NCI-H345 treated with DMSO at 0.1 percent for 48 hours (cell line): ENCODE measurements around the gene SH2B2.
"Not testable (repeated sequence)": the region's sequence is repeated elsewhere in the genome, so short reads cannot be mapped to it uniquely, and the experiment has no call there.

Source experiments
- DNase-seq: peaks from one replicate; lab custom pipeline; 2025; ENCODE audit not compliant: unreplicated experiment; lab: John Stamatoyannopoulos, UW

Gene SH2B2

DNA sequence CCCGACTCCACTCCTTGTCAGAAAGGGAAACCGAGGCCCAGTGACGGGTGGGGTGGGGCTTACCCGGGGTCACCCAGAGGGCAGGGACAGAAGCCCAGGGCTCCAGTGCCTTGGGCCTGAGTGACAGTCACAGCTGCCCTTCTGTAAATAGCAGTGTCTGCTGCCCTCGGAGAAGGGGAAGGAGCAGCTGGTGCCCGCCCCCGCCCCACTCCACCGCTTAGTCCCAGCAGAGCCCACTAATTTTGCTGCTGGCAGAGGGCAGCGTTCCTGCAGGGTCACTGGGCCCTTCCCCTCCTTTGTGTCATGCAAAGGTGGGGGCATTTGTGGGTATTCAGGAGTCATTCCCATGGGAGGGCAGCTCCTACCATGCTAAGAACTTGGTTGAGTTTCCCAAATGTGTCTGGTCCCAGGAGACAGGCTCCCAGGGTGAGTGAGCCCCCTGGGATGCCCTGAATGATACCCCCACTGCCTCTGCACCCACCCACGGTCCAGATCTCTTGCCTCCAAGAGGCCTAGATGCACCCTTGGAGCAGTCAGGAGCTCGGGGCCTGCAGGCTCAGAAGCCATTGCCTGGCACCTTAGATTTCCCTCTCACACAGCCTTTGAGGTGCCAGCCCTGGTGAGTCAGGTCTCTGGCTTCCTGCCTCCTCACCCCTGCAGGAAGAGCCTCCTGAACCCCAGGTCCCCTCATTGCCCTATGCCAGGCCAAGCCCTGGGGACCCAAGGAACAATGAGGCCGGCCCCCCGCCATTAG, 17.2 kb downstream of the SH2B2 start:
- DNase-seq = no peak

DNA sequence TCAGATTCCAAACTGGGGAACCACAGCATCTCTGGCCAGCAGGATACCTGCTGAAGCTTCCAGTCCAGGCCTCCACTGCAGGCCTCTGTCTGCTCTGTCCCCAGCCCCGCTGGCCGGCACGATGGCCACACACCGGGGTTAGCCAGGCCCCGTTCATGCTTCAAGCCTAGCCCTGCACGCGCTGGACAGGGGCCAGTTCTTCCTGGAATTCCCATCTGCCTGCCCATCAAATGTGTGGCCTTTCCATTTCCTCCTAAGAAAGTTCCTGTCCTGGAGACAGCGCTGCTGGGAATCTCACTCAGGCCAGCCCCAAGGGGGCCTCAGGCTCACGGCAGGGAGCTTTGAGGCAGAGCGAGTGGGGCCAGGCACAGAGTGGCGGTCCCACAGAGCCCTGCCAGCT, 18.0 kb downstream of the SH2B2 start:
- no peak for DNase-seq

DNA sequence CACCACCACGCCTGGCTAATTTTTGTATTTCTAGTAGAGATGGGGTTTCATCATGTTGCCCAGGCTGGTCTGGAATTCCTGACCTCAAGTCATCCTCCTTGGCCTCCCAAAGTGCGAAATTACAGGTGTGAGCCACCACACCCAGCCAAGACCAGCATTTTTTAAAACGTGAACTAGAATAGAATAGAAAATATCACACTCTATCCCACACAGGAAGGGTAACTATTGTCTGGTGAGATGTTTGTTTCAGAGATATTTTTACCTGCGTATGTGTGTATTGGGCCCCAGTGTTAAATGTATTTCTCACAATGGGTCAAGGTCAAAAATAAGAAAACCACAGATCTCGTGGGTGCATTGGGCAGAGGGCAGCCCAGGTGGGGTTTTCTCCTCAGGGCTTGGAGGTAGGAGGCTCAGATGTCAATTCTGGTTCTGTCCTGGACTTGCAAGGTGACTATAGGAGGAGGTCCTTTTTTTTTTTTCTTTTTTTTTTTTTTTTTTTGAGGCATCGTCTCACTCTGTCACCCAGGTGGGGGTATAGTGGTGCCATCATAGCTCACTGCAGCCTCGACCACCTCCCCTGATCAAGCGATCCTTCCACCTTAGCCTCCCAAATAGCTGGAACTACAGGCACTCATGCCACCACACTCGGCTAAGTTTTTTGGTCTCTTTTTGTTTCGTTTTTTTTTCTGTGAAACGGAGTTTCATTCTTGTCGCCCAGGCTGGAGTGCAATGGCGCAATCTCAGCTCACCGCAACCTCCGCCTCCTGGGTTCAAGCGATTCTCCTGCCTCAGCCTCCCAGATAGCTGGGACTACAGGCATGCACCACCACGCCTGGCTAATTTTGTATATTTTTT, 19.0 kb downstream of the SH2B2 start:
- no peak for DNase-seq

DNA sequence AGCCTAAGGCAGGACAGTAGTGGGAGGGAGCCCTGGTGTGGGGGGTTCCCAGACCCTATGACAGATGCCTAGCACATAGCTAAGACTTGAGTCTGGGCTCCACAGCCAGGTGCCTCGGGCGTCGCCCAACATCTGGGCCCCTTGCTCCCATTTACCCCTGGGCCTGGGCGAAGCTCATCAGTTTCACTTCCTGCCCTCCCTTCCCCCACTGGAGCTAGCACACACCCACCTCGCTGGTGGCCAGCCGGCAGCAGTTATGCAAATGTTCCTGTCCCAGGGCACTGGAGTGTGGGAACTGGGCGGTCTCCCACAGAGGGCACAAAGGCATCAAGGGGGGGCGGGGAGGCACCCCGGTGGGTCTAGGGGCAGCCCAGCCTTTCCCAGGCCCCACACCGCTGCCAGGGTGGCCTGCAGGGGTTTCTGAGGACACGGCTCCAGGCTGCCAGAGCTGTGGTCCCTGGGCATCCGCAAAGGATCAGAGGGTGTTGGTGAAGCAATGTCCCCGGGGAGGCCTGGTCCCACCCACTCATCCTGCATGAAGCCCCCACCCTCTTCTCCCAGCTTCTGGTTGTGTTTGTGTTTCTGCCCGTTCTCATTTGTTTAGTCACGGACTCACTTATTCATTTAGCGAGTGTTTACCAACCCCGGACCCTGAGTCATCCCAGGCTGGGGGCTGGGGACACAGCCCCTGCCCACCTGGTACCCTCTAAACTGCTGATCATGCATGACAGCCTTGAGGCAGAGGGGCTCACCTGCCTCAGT, 20.4 kb downstream of the SH2B2 start:
- no peak for DNase-seq

DNA sequence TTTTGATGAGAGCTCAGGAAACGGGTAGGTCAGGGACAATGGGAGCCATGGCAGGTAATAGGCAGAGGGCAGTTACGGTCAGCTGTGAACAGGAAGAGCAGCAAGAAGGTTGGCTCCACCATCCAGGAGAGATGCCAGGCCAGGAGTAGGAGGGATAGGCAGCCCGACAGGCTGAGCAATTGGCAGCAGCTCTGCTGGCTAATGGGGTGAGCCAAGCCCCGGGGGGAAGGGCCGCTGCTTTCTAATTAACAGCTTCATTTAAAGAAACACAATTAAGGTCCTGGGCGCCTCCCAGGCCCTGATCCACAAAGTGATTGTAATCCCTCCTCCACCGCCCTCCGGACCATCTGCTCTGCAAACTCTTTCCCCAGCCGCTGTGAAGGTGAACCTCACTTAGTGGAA, 23.7 kb downstream of the SH2B2 start:
- no peak for DNase-seq

DNA sequence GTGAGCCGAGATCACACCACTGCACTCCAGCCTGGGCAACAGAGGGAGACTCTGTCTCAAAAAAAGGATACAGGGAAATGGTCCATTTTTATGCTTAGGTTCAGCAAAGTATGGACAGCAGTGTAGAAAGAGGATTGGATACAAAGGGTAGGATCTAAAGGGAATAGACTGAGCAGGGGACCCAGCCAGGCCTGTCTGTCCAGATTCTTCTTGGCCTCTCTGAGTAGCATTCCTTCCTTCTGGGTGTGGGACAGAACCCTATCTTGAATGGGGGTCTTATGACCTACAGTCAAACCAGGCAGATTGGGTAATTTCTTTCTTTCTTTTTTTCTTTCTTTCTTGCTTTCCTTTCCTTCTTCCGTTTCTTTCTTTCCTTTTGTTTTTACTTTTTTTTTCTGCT, 25.6 kb downstream of the SH2B2 start:
- DNase-seq = no peak

DNA sequence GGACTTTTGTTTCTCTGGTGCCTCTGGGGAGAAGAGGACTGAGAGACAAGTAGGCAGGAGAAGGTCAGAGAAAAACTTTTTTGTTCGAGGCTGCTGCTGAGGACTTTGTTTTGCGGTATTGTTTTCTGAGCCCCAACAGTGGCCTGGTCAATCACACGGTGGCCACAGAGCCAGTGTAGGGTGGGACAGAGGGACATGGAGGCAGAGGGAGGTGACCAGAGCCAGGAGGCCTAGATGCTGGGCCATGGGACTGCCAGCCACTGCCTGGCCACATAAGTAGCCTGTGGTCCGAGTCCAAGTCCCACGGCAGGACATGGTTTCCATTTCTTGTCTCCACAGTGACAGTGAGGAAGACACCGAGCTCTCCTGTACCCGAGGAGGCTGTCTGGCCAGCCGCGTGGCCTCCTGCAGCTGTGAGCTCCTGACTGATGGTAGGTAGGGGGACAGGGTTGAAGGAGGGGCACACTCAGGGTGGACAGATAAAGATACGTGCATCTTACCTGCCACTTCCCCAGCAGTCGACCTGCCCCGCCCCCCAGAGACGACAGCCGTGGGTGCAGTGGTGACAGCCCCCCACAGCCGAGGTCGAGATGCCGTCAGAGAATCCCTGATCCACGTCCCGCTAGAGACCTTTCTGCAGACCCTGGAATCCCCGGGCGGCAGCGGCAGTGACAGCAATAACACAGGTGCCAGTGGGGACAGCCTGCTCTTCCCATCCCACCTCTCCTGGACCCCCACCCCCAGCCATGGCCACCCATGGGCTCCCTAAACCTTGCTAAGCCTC, 27.5 kb downstream of the SH2B2 start:
- DNase-seq = no peak

DNA sequence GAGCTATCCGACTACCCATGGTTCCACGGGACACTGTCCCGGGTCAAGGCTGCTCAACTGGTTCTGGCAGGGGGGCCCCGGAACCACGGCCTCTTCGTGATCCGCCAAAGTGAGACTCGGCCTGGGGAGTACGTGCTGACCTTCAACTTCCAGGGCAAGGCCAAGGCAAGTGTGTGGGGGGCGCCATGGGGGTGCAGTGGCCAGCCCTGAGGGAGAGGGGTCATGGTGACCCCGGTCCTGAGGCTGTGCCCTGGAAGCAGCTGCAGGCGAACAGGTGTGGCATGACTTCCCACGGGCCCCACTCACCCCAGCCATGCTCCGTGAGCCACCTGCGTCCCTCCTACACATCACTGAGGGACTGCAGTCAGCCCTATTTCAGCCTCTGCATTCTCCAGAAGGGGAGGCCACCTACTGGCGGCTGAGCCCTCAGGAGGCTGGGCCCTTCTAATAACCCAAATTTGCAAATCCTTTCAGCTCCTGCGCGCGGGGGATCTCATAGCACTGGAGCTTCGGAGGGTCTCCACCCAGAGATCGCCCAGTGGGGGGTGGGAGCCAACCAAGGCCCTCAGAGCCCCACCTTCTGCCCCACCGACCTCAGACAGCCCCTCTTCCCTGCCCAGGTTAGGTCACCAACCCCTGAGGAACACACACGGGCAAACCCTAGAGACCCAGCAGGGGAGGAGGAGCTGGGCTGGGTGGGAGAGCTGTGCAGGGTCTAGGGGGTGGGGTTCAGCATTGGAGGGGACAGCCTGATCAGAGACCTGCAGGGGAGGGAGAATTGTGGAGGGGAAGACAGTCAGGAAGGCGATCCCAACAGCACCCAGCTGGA, 30.8 kb downstream of the SH2B2 start:
- DNase-seq = no peak

DNA sequence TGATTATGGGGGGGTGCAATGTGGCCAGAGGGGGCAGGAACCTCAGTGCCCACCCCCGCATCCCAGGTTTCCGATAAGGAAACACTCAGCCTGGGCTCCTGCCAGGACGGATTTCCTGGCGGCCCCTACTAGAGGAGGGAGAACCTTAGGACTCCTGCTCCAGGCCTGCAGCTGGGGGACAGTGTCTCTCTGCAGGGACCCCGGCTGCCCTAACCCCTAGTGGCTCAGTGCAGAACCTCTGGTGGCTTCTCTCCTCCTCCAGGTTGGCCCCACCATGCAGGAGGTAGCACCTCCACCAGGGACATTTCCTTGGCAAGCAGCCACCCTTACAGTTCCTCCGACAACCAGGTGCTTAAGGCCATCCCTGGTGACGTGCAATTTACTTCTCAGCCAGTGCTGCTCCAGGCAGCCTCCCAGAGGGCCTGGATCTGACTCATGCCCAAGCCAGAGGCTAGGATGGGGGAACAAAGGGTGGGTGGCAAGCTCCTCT, 31.9 kb downstream of the SH2B2 start:
- no peak for DNase-seq

DNA sequence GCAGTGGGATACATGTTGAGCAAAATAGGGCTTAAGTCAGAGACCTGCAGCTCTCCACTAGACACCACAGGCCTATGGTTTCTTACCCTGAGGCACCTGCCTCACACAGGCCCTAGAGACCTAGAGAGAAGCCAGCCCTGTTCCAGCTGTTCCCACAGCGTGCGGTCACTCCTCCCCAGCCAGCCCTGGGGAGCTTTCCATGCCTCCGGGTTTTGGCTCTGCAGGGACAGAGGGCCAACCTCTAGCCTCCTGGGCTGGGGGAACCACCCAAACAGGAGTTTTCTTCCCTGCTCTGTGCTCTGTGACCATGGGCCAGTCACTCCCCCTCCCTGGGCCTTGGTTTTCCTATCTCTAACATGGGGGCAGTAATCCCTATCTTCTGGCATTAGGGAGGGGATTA, 33.0 kb downstream of the SH2B2 start:
- no peak for DNase-seq

DNA sequence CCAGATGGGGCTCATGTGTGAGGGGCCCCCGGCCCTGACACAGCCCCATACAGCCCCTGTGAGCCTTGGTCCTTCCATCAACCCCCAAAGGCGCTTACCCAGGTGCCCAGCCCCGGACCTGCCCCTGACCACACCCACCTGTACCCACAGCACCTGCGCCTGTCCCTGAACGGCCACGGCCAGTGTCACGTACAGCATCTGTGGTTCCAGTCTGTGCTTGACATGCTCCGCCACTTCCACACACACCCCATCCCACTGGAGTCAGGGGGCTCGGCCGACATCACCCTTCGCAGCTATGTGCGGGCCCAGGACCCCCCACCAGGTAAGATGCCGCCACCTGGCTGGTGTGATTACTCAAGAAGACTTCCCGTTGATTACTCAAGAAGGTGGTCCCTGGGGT, 33.5 kb downstream of the SH2B2 start:
- DNase-seq = no peak

DNA sequence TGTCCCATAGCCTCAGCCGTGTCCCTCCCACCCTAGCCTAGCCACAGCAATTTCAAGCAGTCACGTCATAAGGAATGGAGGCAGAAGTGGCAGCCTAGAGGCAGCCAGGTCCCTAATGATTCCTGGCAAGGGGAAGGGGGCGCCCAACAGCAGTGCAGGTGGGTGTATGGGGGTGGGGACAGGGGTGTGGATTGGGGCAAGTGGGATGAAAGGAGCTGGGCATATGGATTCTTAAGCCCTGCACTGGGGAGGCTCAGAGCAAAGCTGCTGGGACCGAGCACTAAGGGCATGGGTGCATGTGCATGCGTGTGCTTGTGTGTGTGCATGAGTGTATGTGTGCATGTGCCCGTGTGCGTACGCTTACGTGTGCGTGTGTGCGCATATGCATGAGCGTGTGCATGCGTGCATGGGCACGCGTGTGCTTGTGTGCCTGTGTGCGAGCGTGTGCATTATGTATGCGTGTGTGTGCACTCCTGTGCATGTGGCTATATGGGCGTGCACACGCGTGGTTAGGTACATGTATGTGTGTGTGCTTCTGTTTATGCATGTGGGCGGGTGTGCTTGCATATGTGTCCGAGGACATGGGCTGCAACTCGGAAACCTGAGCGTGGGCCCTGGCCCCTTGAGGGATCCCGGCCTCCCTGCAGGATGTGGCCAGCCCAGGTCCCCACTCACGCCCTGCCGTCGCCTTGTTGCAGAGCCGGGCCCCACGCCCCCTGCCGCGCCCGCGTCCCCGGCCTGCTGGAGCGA, 34.1 kb downstream of the SH2B2 start:
- no peak for DNase-seq

DNA sequence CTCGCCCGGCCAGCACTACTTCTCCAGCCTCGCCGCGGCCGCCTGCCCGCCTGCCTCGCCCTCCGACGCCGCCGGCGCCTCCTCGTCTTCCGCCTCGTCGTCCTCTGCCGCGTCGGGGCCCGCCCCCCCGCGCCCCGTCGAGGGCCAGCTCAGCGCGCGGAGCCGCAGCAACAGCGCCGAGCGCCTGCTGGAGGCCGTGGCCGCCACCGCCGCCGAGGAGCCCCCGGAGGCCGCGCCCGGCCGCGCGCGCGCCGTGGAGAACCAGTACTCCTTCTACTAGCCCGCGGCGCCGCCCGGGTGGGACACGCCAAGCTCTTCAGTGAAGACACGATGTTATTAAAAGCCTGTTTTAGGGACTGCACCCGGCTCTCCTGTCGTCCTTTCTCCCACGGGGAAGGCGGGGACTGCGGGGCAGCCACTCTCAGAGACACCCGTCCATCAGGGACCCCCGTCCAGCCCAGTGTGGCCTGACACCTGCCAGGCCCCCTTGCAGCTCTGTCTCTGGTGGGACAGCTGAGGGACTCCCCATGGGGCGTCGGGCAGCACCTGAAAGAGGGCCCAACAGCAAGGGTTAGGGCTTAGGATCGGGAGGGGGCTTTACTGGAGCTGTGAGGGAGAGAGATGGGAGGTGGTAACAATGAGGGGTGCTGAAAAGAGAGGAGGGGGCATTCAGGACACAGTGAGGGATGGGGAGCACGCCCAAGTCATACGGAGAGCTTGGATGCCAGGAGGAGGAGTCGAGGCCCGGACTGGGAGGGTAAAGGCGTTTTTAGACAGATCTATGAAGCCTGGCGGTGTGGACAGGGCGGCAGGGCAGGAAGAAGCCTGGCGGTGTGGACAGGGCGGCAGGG, 34.9 kb downstream of the SH2B2 start:
- no peak for DNase-seq

DNA sequence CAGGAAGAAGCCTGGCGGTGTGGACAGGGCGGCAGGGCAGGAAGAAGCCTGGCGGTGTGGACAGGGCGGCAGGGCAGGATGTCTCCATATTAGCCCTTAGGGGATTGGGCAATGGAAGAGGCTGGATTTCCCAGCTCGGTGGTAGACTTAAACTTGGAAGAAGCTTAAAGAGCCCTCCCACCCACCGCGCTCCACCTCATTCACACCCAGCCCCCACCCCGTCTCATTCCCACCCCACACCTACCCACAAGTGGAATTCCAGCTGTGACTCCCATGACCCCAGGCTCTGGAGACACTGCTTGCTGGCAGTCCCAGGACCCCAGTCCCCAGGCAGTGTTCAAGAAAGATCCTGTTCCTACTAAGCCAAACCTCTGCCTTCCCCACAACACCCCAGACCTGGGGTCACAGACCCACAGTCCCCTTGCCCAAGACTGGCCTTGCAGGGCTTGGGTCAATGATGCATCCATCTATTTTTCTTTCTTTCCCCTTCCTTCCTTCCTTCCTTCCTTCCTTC, 35.6 kb downstream of the SH2B2 start:
- DNase-seq = no peak

DNA sequence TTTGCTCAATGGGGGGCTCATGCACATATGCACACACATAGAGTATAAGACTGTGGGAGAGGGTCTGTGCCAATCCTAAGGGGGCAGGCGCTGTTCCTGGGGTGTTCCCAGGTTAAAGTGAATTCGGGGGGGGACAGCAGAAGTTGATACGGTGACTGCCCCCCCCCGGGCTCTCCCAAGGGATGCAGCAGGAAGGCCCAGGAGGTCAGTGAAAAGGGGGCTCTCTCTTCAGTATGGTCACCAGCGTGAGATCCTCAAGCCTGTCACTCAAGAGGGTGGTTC, 37.2 kb downstream of the SH2B2 start:
- DNase-seq = no peak

DNA sequence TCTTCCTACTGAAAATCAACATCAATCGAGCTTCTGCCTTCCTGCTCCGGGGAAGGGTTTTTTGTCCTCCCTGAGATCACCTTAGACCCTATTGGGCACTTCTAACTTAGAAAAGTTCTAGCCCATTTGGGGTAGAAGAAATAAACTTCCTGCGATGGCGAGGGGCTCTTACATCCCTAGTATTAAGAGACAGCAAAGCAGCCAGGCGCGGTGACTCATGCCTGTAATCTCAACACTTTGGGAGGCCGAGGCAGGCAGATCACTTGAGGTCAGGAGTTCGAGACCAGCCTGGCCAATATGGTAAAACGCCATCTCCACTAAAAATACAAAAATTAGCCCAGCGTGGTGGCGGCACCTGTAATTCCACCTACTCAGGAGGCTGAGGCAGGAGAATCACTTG, 38.4 kb downstream of the SH2B2 start:
- not testable (repeated sequence) for DNase-seq

DNA sequence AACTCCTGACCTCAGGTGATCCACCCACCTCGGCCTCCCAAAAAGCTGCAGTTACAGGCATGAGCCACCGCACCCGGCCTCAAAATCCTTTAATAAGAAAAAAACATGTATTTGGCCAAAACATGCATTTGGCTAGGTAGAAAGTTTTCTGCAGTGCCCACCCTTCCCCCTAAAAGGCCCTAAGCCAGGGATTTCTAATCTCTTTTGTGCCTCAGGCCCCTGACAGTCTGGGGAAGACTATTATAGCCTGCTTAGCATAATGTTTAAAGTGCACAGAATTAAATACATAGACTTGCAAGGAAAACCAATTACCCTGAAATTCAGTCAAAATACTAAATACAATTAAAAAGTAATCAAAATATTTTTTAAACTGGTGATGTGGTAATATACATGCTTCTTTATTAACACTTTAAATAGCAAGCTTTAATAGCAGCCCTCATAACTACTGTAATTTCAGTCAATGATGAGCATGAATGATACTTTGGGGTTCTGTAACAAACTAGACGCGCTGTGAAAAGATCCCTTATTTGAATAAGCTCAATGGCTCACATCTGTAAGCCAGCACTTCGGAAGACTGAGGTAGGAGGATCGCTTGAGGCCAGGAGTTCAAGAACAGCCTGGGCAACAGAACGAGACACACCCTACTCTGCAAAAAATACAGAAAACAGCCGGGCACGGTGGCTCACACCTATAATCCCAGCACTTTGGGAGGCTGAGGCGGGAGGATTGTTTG, 39.7 kb downstream of the SH2B2 start:
- no peak for DNase-seq

DNA sequence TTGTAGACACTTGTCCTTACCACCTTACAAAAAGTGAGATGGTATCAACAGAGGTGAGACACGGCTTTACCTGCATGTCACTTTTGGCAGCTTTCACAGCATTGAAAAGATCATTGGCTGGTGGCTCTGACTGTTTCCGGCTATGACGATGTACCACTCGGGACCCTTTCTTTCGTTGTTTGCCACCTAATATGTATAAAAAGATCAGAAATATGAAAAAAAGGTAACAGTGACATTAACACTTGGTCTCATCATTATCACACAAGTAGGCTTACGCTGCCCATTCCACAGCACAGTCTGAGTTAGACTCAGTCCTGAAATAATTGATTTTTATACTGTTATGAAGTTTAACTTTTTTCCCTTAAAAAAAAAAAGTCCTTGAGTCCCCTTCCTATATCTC, 40.5 kb downstream of the SH2B2 start:
- not testable (repeated sequence) for DNase-seq
